ENCODE results near the gene ASIC4. TPM values are rescaled to one million over a fixed set of nuclear protein-coding genes. Genes with fewer than 3 reads are reported as not detected.

Gene ASIC4
- total and polyA plus RNA-seq, 2 of the 8 experiments (the other 6 are each of a cell fraction or from before 2014, with no cell fraction given), result 0.12 to 0.22 TPM

DNA sequence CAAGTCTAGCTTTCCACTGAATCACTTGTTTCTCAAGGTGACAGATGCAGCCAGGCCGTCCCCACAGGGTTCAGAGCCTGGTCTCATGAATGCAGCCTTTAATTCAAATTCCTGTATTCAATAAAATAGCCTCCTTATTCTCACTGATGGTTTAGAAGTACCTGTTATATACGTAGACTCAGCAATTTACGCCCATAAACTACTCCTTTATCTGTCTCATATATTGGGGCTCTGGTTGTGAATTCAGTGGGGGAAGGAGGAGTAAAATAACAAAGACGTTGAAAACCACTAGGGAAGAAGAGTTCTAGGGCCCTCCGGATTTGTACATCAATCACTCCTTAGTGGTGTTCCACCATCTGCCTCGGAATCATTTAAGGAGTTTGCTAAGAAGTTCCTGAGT, 55.4 kb downstream of the ASIC4 start:
- H2BK12ac ChIP-seq (ENCODE audit: low read depth, low read length), result no peak overlapping the region
- H2AFZ ChIP-seq (ENCODE audit: low read length), result no peak overlapping the region
- H3K79me2 ChIP-seq (ENCODE audit: control insufficient read depth in 1 of 2, insufficient read depth in 2 of 2, low read length in 2 of 2), result peaks cover 0 to 7% of the 10 kb centered on the region in 2 experiments; a peak in 2 of 4 replicates
- CTCF ChIA-PET (ENCODE audit: partially characterized antibody), result interaction anchor here (1.1 to 19.7 kb wide), 3 partner anchors 10 to 70 kb away, joined by 3 to 293 read pairs (median 9); partner anchors contain the start of genes CHPF and TMEM198
- H2BK15ac ChIP-seq (ENCODE audit: low read length), result no peak overlapping the region
- H2BK5ac ChIP-seq (ENCODE audit: low read depth, low read length), result no peak overlapping the region
- H3K14ac ChIP-seq (ENCODE audit: insufficient read length), result no peak overlapping the region
- H3K23ac ChIP-seq (ENCODE audit: insufficient read length), result no peak overlapping the region
- no peak for DNase-seq (ENCODE audit: low read depth in 1 of 2, low spot score in 2 of 2)
- no peak for FAIRE-seq
- H2BK120ac ChIP-seq (replicated peaks; ENCODE audit: low read depth, low read length), result no peak overlapping the region
- H3K27me3 ChIP-seq (replicated peaks in 1 of 4; ENCODE audit: control insufficient read depth in 3 of 4, extremely low read depth in 1 of 4, insufficient read depth in 3 of 4, low read length in 3 of 4), result peaks cover 0 to 2% (median 0%) of the 10 kb centered on the region in 4 experiments; a peak in 1 of 7 replicates
- no peak overlapping the region for H3K9ac ChIP-seq (replicated peaks in 1 of 4; ENCODE audit: extremely low read depth in 1 of 4, low read depth in 3 of 4, low read length in 3 of 4)
- no peak overlapping the region for H3K18ac ChIP-seq (ENCODE audit: extremely low read depth, low read length)
- whole genome bisulfite sequencing, 2 experiments (ENCODE audit: extremely low coverage in 1 of 2, insufficient coverage in 1 of 2, insufficient read length in 1 of 2, insufficient replicate concordance in 2 of 2, low coverage in 1 of 2, low lambda C conversion rate in 2 of 2, missing lambda C conversion rate in 1 of 2), result 86% methylated on average over 6 of the region's 6 CpGs; no CpG with 5 or more reads in 1 of the 2 experiments
- no peak overlapping the region for H4K5ac ChIP-seq (ENCODE audit: insufficient read length, low read depth, low read length)
- H3K4me3 ChIP-seq (ENCODE audit: extremely low read depth in 1 of 4, insufficient read depth in 2 of 4, low read depth in 3 of 4, low read length in 4 of 4), result peak overlapping the region; percentile 45 to 74 (median 58); a peak in 5 of 8 replicates
- H3K27ac ChIP-seq (ENCODE audit: low read depth, low read length), result no peak overlapping the region
- H3K23me2 ChIP-seq (ENCODE audit: low read depth, low read length), result peaks cover 8% of the 10 kb centered on the region; the same call in 1 of the 2 replicates
- peaks cover 0 to 34% (median 7%) of the 10 kb centered on the region in 4 experiments; a peak in 4 of 8 replicates for H3K36me3 ChIP-seq (ENCODE audit: control insufficient read depth in 2 of 4, insufficient read depth in 4 of 4, low read length in 3 of 4)
- no peak overlapping the region for H3K4ac ChIP-seq (replicated peaks; ENCODE audit: insufficient read length, low read depth, low read length)
- peak overlapping the region; percentile 67 to 79 for H3K4me2 ChIP-seq (ENCODE audit: insufficient read depth in 1 of 2, low read depth in 2 of 2, low read length in 2 of 2)
- H4K91ac ChIP-seq (replicated peaks; ENCODE audit: insufficient read length, low read length), result no peak overlapping the region
- H2AK5ac ChIP-seq (ENCODE audit: low read depth, low read length), result peak overlapping the region; percentile 57; the same call in 1 of the 2 replicates
- no peak overlapping the region for H2BK20ac ChIP-seq (ENCODE audit: low read length)
- no peak overlapping the region for H3K56ac ChIP-seq (replicated peaks; ENCODE audit: insufficient read length, low read depth, low read length)
- H3K79me1 ChIP-seq (ENCODE audit: low read depth, low read length), result no peaks in the 10 kb centered on the region
- peaks cover 0 to 40% (median 34%) of the 10 kb centered on the region in 4 experiments; a peak in 6 of 7 replicates for H3K4me1 ChIP-seq (replicated peaks in 1 of 4; ENCODE audit: control insufficient read depth in 3 of 4, insufficient read depth in 4 of 4, low read length in 3 of 4)
- POLR2A ChIA-PET (ENCODE audit: partially characterized antibody), result interaction anchor here (0.6 to 18.6 kb wide), 7 partner anchors 9 to 59 kb away, joined by 3 to 293 read pairs (median 4); partner anchors contain the start of gene STK11IP
- H3K9me3 ChIP-seq (ENCODE audit: insufficient read depth in 2 of 2, low read depth in 1 of 2, low read length in 1 of 2), result peaks cover 0 to 8% of the 10 kb centered on the region in 2 experiments; a peak in 1 of 4 replicates
- H4K8ac ChIP-seq (ENCODE audit: extremely low read depth, insufficient read depth, low read length), result no peak overlapping the region
- no peaks in the 10 kb centered on the region for H4K20me1 ChIP-seq (replicated peaks in 1 of 2; ENCODE audit: control insufficient read depth in 1 of 2, insufficient read depth in 2 of 2, low read length in 2 of 2)
- TF ChIP-seq RBBP5 (IDR thresholded peaks at IDR 0.05; ENCODE audit: borderline replicate concordance, low read depth, low read length) (no peak), HDAC2 (IDR thresholded peaks at IDR 0.05; ENCODE audit: borderline replicate concordance in 1 of 2, low read depth in 2 of 2, low read length in 2 of 2) (no peak), KDM1A (IDR thresholded peaks at IDR 0.05; ENCODE audit: borderline replicate concordance, low read length) (no peak), CTBP2 (IDR thresholded peaks at IDR 0.05; ENCODE audit: borderline replicate concordance, insufficient read depth, insufficient read length, low read length) (no peak), BRCA1 (IDR thresholded peaks at IDR 0.05; ENCODE audit: low read depth, low read length) (no peak), RXRA (IDR thresholded peaks at IDR 0.05; ENCODE audit: insufficient read depth, low read depth, low read length) (no peak), BCL11A (IDR thresholded peaks at IDR 0.05; ENCODE audit: low read depth in 2 of 2, low read length in 2 of 2) (no peak), RNF2 (IDR thresholded peaks at IDR 0.05; ENCODE audit: borderline replicate concordance, low read depth, low read length, missing control alignments, poor library complexity, severe bottlenecking) (no peak)
- TF ChIP-seq, protein P1, sequence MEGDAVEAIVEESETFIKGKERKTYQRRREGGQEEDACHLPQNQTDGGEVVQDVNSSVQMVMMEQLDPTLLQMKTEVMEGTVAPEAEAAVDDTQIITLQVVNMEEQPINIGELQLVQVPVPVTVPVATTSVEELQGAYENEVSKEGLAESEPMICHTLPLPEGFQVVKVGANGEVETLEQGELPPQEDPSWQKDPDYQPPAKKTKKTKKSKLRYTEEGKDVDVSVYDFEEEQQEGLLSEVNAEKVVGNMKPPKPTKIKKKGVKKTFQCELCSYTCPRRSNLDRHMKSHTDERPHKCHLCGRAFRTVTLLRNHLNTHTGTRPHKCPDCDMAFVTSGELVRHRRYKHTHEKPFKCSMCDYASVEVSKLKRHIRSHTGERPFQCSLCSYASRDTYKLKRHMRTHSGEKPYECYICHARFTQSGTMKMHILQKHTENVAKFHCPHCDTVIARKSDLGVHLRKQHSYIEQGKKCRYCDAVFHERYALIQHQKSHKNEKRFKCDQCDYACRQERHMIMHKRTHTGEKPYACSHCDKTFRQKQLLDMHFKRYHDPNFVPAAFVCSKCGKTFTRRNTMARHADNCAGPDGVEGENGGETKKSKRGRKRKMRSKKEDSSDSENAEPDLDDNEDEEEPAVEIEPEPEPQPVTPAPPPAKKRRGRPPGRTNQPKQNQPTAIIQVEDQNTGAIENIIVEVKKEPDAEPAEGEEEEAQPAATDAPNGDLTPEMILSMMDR (IDR thresholded peaks at IDR 0.05; ENCODE audit: control extremely low read depth in 1 of 3, insufficient read depth in 1 of 3, low read depth in 1 of 3, low read length in 3 of 3), result no peak
